Upper lobe of right lung (tissue), 1 donor: ENCODE results near the gene NRG2. TPM values are rescaled to one million over a fixed set of nuclear protein-coding genes. Genes with fewer than 3 reads are reported as not detected.

ENCODE experiments used
- ATAC-seq: fragments of 200-7000 bp; cut with Tn5 transposase; one replicate; pipeline ENCODE4 v1.9.1; 2020; ENCODE audit warnings: mild to moderate bottlenecking, moderate library complexity
- DNase-seq: peaks from one replicate; pipeline ENCODE4 v3.0.0-alpha.2; 2020
- H3K27ac ChIP-seq: fragments of 200-600 bp; one replicate; pipeline ENCODE4 v1.8.0; 2022
- H3K27me3 ChIP-seq: fragments of 200-600 bp; one replicate; pipeline ENCODE4 v1.8.0; 2022; ENCODE audit warnings: mild to moderate bottlenecking
- H3K36me3 ChIP-seq: fragments of 200-600 bp; one replicate; pipeline ENCODE4 v1.8.0; 2022
- H3K4me1 ChIP-seq: fragments of 200-600 bp; one replicate; pipeline ENCODE4 v1.8.0; 2022
- H3K4me3 ChIP-seq: fragments of 200-600 bp; one replicate; pipeline ENCODE4 v1.8.0; 2022; ENCODE audit warnings: mild to moderate bottlenecking
- H3K9me3 ChIP-seq: fragments of 200-600 bp; one replicate; pipeline ENCODE4 v1.8.0; 2022
- CTCF ChIP-seq: fragments of 200-600 bp; IDR thresholded peaks from one replicate; pipeline ENCODE4 v1.8.0; 2022; ENCODE audit warnings: antibody characterized with exemption
- intact Hi-C: fragments of 100-400 bp; cut with DNase I; formaldehyde crosslinking; loops from one replicate; pipeline ENCODE4 v1.11.0; 2022
- long read RNA-seq: library from polyadenylated mRNA; unstranded; transcript quantifications from one replicate; pipeline ENCODE4 v2.0.0, GENCODE V29; 2021
- total RNA-seq: library from RNA; stranded (reverse); fragmentation: NEBNext Ultra II Directional; extraction: Animal tissue kit (Norgen Biotek cat#: 25700); gene quantifications from one replicate; pipeline ENCODE4 v1.2.1, GENCODE V29; 2021
- donor health status: DM: no; HTN: yes; CAD: no; lungs with severe emphysema.

The NRG2 gene
- 1.4 TPM for total RNA-seq
- long read RNA-seq, partial matches to known transcripts, result 1 of 3 reads
- long read RNA-seq, other reads (novel, unspliced or antisense), result 2 of 3 reads

DNA sequence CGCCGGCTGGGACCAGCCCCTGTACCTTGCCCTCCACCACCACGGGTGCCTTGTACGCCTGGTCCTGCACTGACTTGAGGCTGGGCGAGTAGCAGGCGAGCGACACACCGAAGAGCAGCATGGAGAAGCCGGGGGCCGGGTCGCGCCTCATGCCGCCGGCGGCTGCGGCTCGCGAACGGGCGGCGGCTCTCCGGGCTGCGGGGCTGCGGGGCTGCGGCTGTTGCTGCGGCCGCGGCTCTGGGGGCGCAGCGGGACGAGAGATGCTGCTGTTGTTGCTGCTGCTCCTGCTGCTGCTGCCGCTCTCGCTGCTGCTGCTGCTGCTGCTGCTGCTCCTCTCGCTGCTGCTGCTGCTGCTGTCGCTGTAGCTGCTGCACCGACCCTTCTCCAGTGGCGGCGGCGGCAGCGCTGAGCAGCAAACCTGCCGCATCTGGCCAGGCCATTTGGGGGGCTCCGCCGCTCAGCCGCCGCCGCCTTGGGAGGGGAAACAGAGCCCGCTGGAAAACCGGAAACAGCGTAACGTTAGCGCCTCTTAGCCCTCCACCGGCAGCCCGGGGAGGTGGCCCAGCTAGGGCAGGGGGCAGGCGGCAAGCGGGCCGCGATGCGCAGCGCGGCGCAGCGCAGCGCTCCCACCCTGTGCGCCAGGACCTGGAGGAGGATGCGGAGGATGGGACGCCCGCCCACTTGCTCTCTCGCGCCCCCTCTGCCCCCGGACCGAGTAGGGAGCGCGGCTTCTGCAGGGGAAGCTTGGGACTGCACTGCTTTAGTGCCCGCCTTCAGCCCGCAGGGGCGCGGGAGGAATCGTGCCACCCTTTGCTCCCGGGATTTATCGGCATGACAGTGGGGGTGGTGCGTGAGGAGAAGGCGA is at the start of gene NRG2:
Gene NRG2 (minus strand): TSS at position 657 of the 865 bp plus-strand sequence.
- intact Hi-C loops, result no loop called here
- H3K36me3 ChIP-seq, result no peaks in the 10 kb centered on the region

GRCh38 chr5:140090251-140090650 is 47.2 kb upstream of the NRG2 start:
- no peak overlapping the region for H3K27ac ChIP-seq
- no peak for ATAC-seq
- no peak for DNase-seq
- intact Hi-C loops, result no loop called here
- H3K9me3 ChIP-seq, result peaks cover 8% of the 10 kb centered on the region
- H3K27me3 ChIP-seq, result no peaks in the 10 kb centered on the region
- no peaks in the 10 kb centered on the region for H3K36me3 ChIP-seq
- TF ChIP-seq CTCF, result no peak
- H3K4me3 ChIP-seq, result no peak overlapping the region
- H3K4me1 ChIP-seq, result no peaks in the 10 kb centered on the region

More for the DNA sequence above, at the start of gene NRG2:
- H3K4me3 ChIP-seq, result peak within 1 kb of the TSS; percentile 55
- no peaks in the 10 kb centered on the region for H3K9me3 ChIP-seq
- H3K27ac ChIP-seq, result no peak within 1 kb of the TSS
- ATAC-seq (peak; percentile 80), DNase-seq (peak; percentile 68)
- TF ChIP-seq CTCF, result peak; percentile 47
- peaks cover 19% of the 10 kb centered on the region for H3K4me1 ChIP-seq
- H3K27me3 ChIP-seq, result no peaks in the 10 kb centered on the region

GRCh38 chr5:140084541-140084940 is 41.4 kb upstream of the NRG2 start:
- Histone ChIP-seq H3K27me3 (no peaks in the 10 kb centered on the region), H3K4me3 (no peak overlapping the region), H3K4me1 (no peaks in the 10 kb centered on the region), H3K36me3 (no peaks in the 10 kb centered on the region), H3K9me3 (no peaks in the 10 kb centered on the region), H3K27ac (no peak overlapping the region)
- intact Hi-C loops, result no loop called here
- DNase-seq (no peak), ATAC-seq (peak; percentile 81)
- no peak for TF ChIP-seq CTCF

DNA sequence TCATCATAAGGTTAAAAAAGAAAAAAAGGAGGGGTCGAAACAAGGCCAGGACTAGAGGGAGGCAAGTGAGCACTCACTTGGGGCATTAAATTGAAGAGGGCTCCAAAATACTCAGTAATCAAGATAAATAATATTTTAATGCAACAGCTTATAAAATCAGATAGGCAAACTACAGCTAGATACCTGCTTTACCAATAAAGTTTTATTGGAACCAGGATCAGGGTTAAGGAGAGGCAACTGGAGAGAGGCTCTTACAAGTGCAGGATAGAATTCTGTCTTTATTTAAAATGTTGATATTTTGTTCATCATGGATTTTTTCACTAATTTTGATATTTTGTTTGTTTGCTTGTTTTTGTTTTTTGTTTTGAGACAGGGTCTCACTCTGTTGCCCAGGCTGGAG is 40.6 kb upstream of the NRG2 start:
- no peak for TF ChIP-seq CTCF
- no peak overlapping the region for H3K27ac ChIP-seq
- ATAC-seq (no peak), DNase-seq (no peak)
- no peaks in the 10 kb centered on the region for H3K9me3 ChIP-seq
- no peaks in the 10 kb centered on the region for H3K4me1 ChIP-seq
- H3K27me3 ChIP-seq, result no peaks in the 10 kb centered on the region
- intact Hi-C loops, result no loop called here
- no peak overlapping the region for H3K4me3 ChIP-seq
- H3K36me3 ChIP-seq, result no peaks in the 10 kb centered on the region

- no peak for ATAC-seq
- H3K9me3 ChIP-seq, result no peaks in the 10 kb centered on the region
- no peaks in the 10 kb centered on the region for H3K27me3 ChIP-seq
- no peak overlapping the region for H3K27ac ChIP-seq
- no peaks in the 10 kb centered on the region for H3K36me3 ChIP-seq
- intact Hi-C loops, result no loop called here
- DNase-seq, result no peak
- no peak overlapping the region for H3K4me3 ChIP-seq
- no peaks in the 10 kb centered on the region for H3K4me1 ChIP-seq
- TF ChIP-seq CTCF, result no peak
These were observed 40.0 kb upstream of the NRG2 start for GRCh38 chr5:140083120-140083519.
